D721Med (cell line): ENCODE measurements around the gene CCP110.

Experiments used
- DNase-seq: peaks from one replicate; pipeline ENCODE4 v3.0.0; 2011; ENCODE audit warnings: low spot score; ENCODE audit not compliant: insufficient read length
- FAIRE-seq: peaks from 2 replicates; lab custom pipeline; 2011; peaks lifted over from hg19 to GRCh38; lab: Jason Lieb, UNC
- CTCF ChIP-seq: IDR thresholded peaks from 2 replicates; pipeline ENCODE4 v1.5.1; 2012; ENCODE audit warnings: mild to moderate bottlenecking, control low read depth; ENCODE audit not compliant: insufficient read depth; ENCODE audit errors: missing control alignments

The CCP110 gene

GRCh38 chr16:19499006-19499405 lies 24.7 kb upstream of the CCP110 start:
- no peak for TF ChIP-seq CTCF
- no peak for FAIRE-seq

GRCh38 chr16:19499481-19499880 lies 24.3 kb upstream of the CCP110 start:
- no peak for TF ChIP-seq CTCF
- DNase-seq: no peak
- no peak for FAIRE-seq

More at GRCh38 chr16:19499006-19499405, 24.7 kb upstream of the CCP110 start:
- no peak for DNase-seq

GRCh38 chr16:19502395-19503131 lies 21.2 kb upstream of the CCP110 start:
- FAIRE-seq (no peak), DNase-seq (no peak)
- peak; percentile 68 for TF ChIP-seq CTCF

GRCh38 chr16:19503461-19504075 lies 20.2 kb upstream of the CCP110 start:
- no peak for DNase-seq
- TF ChIP-seq CTCF: no peak
- FAIRE-seq: no peak

- DNase-seq: no peak
- FAIRE-seq: no peak
- no peak for TF ChIP-seq CTCF
Observed at GRCh38 chr16:19505600-19506303, 18.0 kb upstream of the CCP110 start.

GRCh38 chr16:19506965-19507364 lies 16.8 kb upstream of the CCP110 start:
- DNase-seq (no peak), FAIRE-seq (no peak)
- no peak for TF ChIP-seq CTCF

GRCh38 chr16:19507867-19508266 lies 15.9 kb upstream of the CCP110 start:
- FAIRE-seq: no peak
- no peak for TF ChIP-seq CTCF

More at GRCh38 chr16:19507867-19508266, 15.9 kb upstream of the CCP110 start:
- no peak for DNase-seq
